Suppressor macrophage treated with lipopolysaccharide for 4 hours (primary cell): ENCODE data around the gene VPS37C.
"Not testable (repeated sequence)": the region's sequence is repeated elsewhere in the genome, so short reads cannot be mapped to it uniquely, and the experiment has no call there.

ENCODE experiments used
- DNase-seq: peaks from one replicate; pipeline ENCODE4 v3.0.0-alpha.2; 2020

VPS37C gene

GRCh38 chr11:61174273-61174672 lies 13.0 kb upstream of the VPS37C start:
- DNase-seq = no peak

DNA sequence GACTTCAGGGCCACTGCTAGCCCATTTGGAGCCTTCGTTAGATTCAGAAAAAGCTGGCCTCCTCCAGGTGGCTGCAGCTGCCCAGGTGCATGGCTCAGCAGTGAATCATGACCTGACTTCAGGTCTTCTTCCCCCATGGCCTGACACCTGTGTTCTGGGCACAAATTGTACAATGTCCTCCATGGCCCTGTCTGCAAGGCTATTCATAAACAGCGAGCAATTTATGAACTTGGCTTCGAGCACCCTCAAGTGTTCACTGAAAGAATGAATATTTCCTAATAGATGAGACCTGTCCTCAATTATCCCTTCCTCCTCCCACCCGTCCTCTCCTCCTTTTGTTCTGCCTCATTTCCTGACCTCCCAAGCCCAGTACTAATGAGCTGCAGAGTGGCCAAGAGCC lies 12.2 kb upstream of the VPS37C start:
- no peak for DNase-seq

DNA sequence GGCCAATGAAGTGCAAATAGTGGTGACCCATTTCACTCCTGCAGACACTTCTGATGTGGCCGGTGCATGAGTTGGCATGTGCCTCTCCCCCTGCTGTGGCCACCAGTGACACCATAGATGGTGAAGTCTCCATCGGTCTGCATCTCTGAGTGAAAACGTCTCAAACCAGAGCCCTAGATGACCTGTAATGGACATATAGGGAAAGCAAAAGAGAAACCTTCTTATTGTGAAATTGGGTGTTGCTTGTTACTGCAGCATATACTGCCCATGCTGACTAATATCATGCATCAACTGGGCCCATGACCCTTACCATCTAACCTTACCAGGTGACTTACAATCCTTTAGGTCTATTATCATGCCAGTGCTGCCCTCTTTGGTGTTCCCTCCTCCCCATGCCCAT lies 11.7 kb upstream of the VPS37C start:
- peak; percentile 48 for DNase-seq

DNA sequence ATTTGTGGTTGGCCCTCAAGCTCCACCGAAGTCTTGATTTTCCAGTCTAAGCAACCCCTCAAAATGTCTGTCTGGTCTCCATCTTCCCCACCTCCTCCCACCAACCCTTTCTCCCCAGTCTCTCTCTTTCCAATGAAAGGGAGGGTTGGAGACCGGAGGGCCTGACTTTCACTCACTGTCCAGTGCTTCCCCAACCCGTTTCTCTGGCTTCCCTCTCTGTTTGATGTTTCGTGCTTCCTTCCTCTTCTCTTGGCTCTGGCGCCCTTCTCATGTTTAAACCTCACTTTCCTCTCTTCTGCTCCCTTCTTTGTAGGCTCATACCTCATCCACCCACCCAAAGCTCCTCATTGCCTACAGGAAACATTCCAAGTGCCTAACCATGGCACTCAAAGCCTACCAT lies 11.1 kb upstream of the VPS37C start:
- DNase-seq = peak; percentile 28

GRCh38 chr11:61171907-61172306 lies 10.7 kb upstream of the VPS37C start:
- no peak for DNase-seq

- DNase-seq = no peak
Observed at GRCh38 chr11:61170566-61170965, 9.3 kb upstream of the VPS37C start.

DNA sequence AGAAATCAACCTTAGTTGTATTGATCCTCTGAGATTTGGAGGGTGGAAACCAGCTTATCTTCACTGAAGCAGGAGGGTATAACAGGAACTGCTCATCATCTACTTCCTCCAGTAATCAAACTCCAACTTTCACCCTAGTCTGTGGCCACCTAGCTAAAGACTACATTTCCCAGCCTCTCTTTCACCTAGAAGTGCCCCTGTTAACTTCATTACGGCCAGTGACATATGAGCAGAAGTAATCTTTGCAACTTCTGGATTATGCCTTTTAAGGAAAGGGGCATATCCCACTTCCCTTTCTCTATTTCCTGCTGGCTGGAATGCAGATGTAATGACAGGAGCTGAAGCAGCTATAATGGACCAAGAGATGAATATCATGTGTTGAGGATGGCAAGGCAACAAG lies 7.6 kb upstream of the VPS37C start:
- DNase-seq = no peak

DNA sequence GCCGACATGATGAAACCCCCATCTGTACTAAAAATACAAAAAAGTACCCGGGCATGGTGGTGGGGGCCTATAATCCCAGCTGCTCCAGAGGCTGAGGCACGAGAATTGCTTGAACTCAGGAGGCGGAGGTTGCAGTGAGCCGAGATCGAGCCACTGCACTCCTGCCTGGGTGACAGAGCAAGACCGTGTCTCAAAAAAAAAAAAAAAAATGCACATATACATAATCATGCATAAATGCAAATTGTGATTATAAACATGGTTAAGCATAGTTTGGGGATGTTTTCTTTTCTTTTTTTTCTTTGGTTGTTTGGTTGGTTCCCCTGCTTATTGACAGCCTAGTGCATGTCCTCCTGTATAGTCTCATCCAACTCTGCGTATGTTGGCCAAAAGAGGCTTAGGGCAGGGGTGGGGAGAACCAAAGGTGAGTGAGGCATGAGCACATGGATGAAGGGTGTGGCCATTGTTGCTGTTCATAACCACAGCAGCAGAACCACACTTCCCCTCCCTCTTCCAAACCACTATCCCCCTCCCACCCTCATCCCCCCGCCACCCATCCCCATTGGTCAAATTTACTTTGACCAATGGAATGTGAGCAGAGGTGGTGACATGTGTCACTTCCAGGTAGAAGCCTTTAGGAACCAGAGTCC lies 6.9 kb upstream of the VPS37C start:
- no peak for DNase-seq

GRCh38 chr11:61166331-61166730 lies 5.1 kb upstream of the VPS37C start:
- DNase-seq = not testable (repeated sequence)

DNA sequence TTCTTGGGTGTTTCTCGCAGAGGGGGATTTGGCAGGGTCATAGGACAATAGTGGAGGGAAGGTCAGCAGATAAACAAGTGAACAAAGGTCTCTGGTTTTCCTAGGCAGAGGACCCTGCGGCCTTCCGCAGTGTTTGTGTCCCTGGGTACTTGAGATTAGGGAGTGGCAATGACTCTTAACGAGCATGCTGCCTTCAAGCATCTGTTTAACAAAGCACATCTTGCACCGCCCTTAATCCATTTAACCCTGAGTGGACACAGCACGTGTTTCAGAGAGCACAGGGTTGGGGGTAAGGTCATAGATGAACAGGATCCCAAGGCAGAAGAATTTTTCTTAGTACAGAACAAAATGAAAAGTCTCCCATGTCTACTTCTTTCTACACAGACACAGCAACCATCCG lies 4.6 kb upstream of the VPS37C start:
- not testable (repeated sequence) for DNase-seq

DNA sequence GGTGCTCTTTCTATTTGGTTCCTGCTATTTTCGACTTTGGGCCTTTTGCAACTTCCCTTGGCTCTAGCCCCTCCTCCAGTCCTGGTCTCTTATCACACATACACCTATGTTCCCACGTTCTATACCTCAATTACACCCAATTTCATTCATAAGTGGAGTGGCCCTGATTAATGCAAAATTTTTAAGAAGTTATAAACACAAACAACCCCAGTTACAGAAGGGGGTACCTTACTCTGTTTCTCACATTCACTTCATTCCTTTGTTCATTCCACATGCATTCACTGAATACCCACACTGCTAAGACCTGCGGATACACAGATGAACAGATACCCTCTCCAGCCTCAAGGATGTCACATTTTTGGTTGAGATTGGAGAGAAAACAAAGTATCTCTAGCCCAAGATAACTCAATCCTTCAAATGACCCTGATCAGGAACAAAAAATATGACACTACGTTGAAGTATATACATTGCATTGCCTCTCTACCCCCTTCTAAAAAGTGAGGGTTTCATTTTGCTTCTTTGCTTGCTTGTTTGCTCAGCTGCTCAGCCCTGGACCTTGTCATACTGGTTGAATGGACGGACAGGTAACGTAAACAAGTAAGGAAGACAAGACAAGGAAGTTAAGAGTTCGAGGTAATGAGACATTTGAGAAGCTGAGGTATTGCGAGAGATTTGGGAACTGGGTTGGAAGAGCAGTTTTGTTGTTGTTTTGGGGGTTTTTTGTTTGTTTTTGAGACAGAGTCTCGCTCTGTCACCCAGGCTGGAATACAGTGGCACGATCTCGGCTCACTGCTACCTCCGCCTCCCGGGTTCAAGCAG lies 3.6 kb upstream of the VPS37C start:
- no peak for DNase-seq

DNA sequence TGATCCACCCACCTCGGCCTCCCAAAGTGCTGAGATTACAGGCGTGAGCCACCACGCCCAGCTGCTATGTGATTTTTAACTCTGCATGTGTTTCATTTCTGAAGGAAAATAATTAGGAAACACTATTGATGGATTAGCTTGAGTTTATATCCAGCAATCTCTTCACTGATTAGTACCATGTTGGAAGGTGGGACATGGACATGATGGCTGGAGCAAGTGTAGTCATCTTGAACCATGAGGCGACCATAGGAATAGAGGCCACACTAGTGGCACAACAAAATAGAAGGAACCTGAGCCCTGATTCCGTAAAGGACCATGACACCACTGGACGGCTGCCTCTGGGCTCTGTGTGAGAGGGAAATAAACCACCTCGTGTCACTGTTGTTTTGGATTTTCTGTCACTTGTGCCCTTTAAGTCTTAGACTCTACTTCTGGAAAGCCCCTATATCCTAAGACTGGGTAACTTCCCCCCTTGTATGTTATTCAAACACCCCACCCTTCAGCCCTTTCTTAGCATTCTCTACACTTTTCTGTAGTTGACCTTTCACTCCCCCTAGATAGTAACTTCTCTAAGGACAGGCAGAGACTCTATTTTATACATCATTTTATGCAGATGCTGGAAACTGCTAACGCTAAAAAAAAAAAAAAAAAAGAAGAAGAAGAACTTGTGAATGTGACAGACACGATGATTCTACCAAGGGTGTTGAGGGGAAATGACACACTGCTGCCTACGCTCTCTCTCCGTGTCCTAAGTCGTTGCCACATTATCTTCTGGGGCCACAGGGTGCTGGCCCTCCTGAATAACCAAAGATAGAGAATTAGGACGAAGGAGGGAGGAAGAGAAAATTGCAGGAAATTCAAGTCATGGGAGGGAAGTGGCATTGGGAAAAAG lies 2.7 kb upstream of the VPS37C start:
- peak; percentile 96 for DNase-seq

- no peak for DNase-seq
Observed at GRCh38 chr11:61163021-61163420, 1.8 kb upstream of the VPS37C start.

DNA sequence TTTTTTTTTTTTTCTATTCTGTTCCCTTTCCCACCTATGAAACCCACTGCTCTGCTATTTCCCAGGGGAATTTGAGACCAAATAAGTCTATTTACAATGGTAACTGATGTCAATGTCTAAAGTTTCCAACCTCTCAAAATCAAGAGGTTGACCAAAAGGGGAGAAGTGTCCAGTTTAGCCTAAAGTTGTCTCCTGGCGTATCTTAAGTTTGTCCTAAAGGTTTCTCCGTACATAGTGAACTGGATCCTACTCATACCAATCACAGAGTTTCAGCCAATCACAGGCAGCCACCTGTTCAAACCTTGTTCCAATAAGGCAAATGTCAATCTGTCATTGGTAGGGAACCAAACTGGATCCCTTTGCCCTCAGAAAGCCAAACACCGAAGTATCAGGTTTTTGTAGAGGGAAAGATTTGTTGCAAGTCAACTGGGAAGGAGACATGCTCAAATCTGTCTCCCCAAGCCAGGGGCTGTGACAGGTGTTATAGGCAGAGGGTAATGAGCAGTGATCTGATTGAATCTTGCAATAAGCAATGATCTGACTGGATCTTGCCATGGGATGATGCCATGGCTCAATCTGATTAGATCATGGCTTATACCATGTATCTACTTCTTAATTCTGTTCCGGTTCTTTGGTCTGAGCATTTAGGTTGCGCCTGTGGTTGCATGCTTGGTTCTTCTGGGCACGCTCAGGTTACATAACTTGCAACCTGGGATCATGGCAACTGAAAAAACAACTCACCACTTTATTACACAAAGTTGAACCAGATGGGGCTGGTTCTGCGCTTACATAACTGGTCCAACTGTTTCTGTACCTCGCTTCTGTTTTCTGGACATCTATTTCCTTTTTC lies 1.1 kb upstream of the VPS37C start:
- peak; percentile 70 for DNase-seq

DNA sequence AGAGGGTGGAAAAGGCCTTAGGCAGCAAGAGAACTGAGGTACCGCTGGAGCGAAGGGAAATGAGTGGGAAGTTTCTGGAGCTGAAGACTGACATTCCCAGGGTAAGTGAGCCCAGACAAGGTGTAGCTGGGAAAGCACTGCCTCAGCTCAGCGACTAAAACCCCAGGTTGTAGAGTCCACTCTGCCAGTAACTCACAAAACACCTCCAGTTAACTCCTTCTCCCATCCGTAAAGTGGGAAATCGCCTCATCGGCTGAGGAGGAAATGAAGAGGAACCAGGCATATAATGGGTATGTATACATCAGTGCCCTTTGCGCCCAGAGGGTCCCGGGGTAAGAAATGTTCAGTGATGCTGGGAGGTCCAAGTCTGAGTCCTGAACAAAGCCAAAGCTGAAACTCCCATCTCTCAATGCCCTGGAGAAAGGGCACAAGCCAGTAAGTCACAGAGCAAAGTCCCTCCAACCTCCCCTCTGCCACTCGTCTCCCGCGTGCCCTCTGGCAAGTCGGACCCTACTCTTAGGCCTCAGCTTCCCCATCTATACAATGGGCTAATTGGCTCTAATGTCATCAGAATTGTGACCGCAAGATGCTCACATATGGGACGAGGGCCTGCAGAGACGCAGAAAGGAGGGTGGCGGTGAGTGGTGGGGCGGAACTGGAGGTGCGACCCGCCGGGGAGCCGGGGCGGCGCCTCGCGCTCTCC lies 588 bp downstream of the VPS37C start:
- DNase-seq = no peak

GRCh38 chr11:61158691-61159381 lies 2.4 kb downstream of the VPS37C start:
- DNase-seq = peak; percentile 83

DNA sequence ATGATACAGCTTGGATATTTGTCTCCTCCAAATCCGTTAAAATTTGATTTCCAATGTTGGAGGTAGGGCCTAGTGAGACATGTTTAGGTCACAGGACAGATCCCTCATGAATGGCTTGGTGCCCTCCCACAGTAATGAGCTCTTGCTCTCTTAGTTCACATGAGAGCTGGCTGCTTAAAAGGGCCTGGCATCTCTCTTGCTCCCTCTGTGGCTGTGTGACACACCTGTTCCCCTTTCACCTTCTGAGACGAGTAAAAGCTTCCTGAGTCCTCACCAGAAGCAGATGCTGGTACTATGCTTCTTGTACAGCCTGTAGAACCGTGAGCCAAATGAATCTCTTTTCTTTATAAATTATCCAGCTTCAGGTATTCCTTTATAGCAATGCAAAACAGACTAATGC lies 3.5 kb downstream of the VPS37C start:
- no peak for DNase-seq

DNA sequence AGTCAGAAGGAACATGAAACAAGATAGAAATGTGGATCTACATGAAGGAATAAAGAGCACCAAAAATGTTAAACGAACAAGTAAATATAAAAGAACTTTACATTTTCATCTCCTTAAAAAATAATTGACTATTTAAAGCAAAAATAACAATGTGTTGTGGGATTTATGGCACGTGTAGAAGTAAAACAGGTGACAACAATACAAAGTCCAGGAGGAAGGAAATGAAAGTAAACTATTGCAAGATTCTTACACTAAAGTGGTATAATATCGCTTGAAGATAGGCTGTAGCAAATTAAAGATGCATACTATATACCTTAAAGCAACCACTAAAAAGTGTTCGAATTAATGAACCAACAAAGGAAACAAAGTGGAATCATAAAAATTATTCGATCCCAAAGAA lies 5.5 kb downstream of the VPS37C start:
- no peak for DNase-seq

DNA sequence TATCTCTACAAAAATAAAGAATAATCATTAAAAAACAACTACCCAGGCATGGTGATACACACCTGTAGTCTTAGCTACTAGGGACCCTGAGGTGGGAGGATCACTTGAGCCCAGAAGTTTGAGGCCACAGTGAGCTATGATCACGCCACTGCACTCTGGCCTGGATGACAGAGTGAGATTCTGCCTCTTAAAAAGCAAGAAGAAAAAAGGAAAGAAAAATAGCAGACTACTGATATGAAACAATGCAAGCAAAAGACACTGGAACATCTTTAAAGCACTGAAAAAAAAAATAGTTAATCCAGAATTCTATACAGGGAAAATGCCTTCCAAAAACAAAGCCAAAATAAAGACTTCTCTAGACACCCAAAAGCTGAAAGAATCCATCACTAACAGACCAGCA lies 5.9 kb downstream of the VPS37C start:
- no peak for DNase-seq

DNA sequence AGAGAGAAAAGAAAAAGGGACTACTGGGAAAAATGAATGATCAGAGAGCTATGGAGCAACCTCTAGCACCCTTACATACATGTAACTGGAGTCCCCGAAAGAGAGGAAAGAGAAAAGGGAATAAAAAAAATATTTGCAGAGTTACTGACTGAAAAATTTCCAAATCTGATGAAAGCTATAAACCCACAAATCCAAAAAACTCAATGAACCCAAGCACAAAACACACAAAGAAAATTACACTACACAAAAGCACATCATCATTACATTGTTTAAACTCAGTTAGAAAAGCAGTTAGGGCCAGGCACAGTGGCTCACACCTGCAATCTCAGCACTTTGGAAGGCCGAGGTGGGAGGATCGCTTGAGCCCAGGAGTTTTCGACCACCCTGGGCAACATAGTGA lies 6.7 kb downstream of the VPS37C start:
- no peak for DNase-seq

DNA sequence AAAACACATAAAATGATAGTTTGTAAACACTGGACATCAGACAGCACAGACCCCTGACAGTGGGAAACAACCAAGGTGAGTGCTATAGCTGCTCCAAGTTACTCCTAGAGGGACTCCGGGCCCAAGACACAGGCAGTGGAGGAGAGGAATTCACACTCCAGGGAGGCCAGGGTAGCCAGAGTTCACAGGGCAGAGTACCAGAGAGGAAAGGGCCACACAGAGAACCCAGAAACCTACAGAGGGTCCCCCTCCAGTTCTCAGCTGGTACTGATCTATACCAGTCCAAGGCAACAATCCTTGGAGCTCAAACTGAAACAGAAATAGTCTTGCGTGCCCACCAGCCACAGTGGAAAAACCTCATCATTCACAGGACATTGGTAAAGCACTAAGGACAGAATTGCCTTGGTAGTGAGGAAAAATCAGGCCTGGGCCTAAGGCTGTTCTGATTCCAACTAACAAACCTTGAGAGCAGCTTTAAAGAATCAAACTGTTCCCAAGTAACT lies 7.6 kb downstream of the VPS37C start:
- peak; percentile 22 for DNase-seq
